VCaP (cell line): ENCODE measurements around the gene DDX10.

Experiments
- H3K27ac ChIP-seq: fragments of 450-650 bp; 2 replicates; pipeline ENCODE4 v1.5.1; 2017
- TF ChIP-seq, protein P1 (sequence below): fragments of 450-650 bp; conservative IDR thresholded peaks from 2 replicates; pipeline ENCODE4 v1.5.1; 2017; ENCODE audit warnings: mild to moderate bottlenecking, moderate library complexity

Gene DDX10

DNA sequence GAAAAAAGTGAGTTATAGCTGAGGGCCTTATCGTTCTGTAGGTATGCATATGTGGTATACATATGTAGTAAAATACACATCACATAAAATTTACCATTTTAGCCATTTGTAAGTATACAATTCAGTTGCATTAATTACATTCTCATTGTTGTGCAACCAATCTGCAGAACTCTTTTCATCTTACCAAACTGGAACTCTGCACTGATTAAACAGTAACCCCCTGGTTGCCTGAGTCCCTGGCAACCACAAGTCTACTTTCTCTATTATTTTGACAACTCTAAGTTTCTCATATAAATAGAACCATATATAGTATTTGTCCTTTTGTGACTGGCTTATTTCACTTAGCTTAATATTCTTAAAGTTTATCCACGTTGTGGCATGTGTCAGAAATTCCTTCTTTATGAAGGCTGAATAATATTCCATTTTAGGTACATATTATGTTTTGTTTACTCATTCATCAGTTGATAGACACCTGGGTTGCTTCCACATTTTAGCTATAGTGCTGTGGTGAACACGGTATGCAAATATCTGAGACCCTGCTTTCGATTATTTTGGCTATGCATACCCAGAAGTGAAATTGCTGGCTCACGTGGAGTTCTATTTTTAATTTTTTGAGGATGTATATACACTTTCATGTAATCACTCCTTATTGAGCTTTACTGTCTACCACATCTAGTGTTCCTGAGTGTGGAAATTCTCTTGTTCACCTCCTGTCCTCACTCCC lies 1.6 kb upstream of the DDX10 start:
- H3K27ac ChIP-seq: no peak overlapping the region
- TF ChIP-seq, protein P1, sequence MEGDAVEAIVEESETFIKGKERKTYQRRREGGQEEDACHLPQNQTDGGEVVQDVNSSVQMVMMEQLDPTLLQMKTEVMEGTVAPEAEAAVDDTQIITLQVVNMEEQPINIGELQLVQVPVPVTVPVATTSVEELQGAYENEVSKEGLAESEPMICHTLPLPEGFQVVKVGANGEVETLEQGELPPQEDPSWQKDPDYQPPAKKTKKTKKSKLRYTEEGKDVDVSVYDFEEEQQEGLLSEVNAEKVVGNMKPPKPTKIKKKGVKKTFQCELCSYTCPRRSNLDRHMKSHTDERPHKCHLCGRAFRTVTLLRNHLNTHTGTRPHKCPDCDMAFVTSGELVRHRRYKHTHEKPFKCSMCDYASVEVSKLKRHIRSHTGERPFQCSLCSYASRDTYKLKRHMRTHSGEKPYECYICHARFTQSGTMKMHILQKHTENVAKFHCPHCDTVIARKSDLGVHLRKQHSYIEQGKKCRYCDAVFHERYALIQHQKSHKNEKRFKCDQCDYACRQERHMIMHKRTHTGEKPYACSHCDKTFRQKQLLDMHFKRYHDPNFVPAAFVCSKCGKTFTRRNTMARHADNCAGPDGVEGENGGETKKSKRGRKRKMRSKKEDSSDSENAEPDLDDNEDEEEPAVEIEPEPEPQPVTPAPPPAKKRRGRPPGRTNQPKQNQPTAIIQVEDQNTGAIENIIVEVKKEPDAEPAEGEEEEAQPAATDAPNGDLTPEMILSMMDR: no peak

DNA sequence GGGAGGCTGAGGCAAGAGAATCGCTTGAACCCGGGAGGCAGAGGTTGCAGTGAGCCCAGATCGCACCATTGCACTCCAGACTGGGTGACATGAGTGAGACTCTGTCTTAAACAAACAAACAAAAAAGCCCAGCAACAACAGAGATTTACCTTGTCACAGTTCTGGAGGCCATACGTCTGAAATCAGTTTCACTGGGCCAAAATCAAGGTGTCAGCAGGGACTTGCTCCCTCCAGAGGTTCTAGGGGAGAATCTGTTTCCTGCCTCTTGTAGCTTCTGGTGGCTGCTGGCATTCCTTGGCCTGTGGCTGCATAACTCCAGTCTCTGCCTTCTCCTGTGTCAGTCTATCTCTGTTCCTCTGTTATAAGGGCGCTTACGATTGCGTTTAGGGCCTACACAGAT lies 1.5 kb downstream of the DDX10 start:
- H3K27ac ChIP-seq: no peak overlapping the region; the same call in 1 of the 2 replicates
- TF ChIP-seq, protein P1: no peak

DNA sequence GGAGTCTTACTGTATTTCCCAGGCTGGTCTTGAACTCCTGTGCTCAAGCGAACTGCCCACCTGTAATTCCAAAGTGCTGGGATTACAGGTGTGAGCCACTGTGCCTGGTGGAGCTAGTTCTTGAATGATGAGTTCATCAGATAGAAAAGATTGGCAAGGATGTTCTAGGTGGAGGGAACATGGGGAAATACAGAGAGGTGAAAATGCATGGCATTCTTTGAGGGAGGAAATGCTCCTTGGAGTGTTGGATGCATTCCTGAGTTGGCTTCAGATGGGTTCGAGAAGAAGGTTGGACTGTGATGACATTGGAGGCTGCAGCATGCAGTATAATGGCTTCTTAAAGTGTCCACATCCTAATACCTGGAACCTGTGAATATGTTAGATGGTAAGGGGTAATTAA lies 4.4 kb downstream of the DDX10 start:
- TF ChIP-seq, protein P1: no peak
- no peak overlapping the region for H3K27ac ChIP-seq

DNA sequence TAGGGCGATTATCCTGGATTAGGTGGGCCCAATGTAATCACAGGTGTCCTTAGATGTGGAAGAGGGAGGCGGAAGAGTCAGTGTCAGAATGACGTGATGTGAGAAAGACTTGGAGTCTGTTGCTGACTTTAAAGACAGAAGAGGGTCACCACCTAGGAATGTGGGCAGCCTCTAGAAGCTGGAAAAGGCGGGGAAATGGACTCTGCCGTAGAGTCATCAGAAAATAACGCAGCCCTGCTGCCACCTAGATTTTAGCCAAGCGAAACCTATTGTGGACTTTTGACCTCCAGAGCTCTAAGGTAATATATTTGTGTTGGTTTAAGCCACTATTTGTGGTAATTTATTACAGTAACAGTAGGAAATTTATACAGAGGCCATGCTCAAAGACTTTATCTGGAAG lies 4.8 kb downstream of the DDX10 start:
- H3K27ac ChIP-seq: no peak overlapping the region
- TF ChIP-seq, protein P1: no peak

DNA sequence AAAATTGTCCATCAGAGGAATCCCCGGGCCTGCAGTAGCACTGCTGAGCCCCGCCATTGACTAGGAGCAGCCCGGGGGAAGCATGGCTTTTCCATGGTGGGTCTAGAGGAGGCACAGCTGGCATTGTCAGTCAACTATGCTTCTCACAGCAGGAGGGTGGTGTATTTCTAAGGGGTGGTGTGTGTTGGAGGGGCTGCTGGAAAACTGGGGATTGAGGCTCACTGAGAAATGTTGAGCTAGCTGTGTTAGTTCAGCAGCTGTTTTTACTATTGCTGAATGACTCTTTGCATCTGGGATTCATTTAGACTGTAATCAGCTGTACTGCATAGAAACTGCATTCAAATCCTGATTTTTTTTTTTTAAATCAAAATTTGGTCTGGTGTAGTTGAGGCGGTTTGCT lies 5.6 kb downstream of the DDX10 start:
- TF ChIP-seq, protein P1: no peak
- H3K27ac ChIP-seq: no peak overlapping the region

DNA sequence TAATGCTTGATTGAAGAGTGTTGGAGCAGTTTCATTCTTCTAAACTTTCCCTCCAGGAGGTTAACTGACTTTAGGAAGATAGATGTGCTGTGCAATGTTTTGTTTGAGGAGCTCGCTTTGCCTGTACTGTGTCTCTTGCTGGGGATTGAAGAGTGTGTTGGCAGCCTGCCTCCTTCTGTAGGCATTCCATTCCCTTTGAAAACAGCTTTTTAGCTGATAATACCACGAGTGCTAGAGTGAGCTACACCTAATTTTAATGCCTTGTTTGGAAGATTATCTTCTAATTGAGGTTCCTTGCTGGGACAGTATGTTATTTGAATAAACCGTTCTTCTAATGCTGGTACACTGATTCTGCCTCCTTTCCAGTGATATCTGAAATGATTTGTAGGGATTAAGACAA lies 7.2 kb downstream of the DDX10 start:
- TF ChIP-seq, protein P1: no peak
- H3K27ac ChIP-seq: peak overlapping the region; percentile 24

DNA sequence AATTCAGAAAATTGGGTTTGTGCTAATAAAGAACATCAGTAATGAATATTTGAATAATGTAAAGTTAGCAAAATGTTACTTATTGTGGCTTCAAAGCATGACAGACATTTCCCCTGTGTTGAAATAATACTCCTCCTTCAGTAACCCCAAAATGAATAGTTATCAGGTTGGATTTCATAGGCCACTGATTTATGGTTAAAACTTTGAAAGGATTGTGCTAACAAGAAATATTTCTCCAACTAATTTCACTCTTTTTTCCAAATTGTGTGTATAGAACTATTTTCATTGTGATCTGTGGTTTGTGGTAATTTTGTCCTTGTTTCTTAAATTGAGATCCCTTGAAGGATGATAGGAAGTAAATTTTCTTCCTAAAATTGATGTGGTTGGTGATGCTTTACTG lies 7.9 kb downstream of the DDX10 start:
- H3K27ac ChIP-seq: peak overlapping the region; percentile 24; the same call in 1 of the 2 replicates
- TF ChIP-seq, protein P1: no peak
